A673 (cell line): Measurements from ENCODE around the gene ATG12. TPM values are rescaled to one million over a fixed set of nuclear protein-coding genes. Genes with fewer than 3 reads are reported as not detected.

Experiments
- BruUV-seq: library from RNA; stranded (reverse); fragments of 400-500 nt; replicated peaks from 2 replicates; lab custom pipeline; 2021; lab: Mats Ljungman, UMichigan
- CTCF ChIA-PET: fragments of 300-600 bp; sonication (Branson Sonifier 250); formaldehyde crosslinking; loops from one replicate; lab custom pipeline; 2022; ENCODE audit warnings: antibody characterized with exemption; lab: Charles Lee
- POLR2A ChIA-PET: fragments of 300-600 bp; sonication (Branson Sonifier 250); formaldehyde crosslinking; loops from one replicate; lab custom pipeline; 2022; ENCODE audit warnings: antibody characterized with exemption; ENCODE audit not compliant: low non-redundant PET; lab: Charles Lee
- DNase-seq: peaks from one replicate; pipeline ENCODE4 v3.0.0-alpha.2; 2015; ENCODE audit warnings: low spot score
- H3K27ac ChIP-seq: fragments of 200-600 bp; sonication (generic); 2 replicates; pipeline ENCODE4 v1.5.1; 2016; ENCODE audit warnings: mixed run types, low read depth, mild to moderate bottlenecking, mixed read lengths, antibody characterized with exemption, low read length; ENCODE audit not compliant: poor library complexity, severe bottlenecking
- H3K27me3 ChIP-seq: fragments of 200-600 bp; sonication (generic); replicated peaks from 2 replicates; pipeline ENCODE4 v1.6.1; 2017; ENCODE audit warnings: mixed run types, low read depth, mild to moderate bottlenecking, mixed read lengths, antibody characterized with exemption, low read length; ENCODE audit not compliant: insufficient read depth, poor library complexity
- H3K36me3 ChIP-seq: fragments of 200-600 bp; sonication (generic); 2 replicates; pipeline ENCODE4 v1.6.1; 2016; ENCODE audit warnings: mixed run types, mild to moderate bottlenecking, mixed read lengths, antibody characterized with exemption, low read length; ENCODE audit not compliant: insufficient read depth, poor library complexity, severe bottlenecking
- H3K4me1 ChIP-seq: fragments of 200-600 bp; sonication (generic); 2 replicates; pipeline ENCODE4 v1.6.1; 2017; ENCODE audit warnings: mixed run types, mild to moderate bottlenecking, mixed read lengths, antibody characterized with exemption, low read length; ENCODE audit not compliant: insufficient read depth, poor library complexity, severe bottlenecking
- H3K4me3 ChIP-seq: fragments of 200-600 bp; sonication (generic); 2 replicates; pipeline ENCODE4 v1.5.1; 2016; ENCODE audit warnings: low read depth, mixed run types, mild to moderate bottlenecking, mixed read lengths, low read length; ENCODE audit not compliant: poor library complexity, severe bottlenecking
- H3K9me3 ChIP-seq: fragments of 200-600 bp; sonication (generic); 2 replicates; pipeline ENCODE4 v1.6.1; 2016; ENCODE audit warnings: mixed run types, low read depth, mild to moderate bottlenecking, mixed read lengths, antibody characterized with exemption, low read length; ENCODE audit not compliant: poor library complexity, severe bottlenecking
- CTCF ChIP-seq: fragments of 300-800, 200-600 bp; sonication (generic); conservative IDR thresholded peaks from 2 replicates; pipeline ENCODE4 v1.5.1; 2017; ENCODE audit warnings: low read depth, mild to moderate bottlenecking, antibody characterized with exemption, low read length, moderate library complexity, mixed read lengths
- EZH2 ChIP-seq: fragments of 200-600 bp; sonication (generic); IDR thresholded peaks from 2 replicates; pipeline ENCODE4 v1.6.1; 2017; ENCODE audit warnings: borderline replicate concordance, low read depth, mild to moderate bottlenecking, mixed read lengths, antibody characterized with exemption, low read length; ENCODE audit not compliant: poor library complexity, severe bottlenecking
- intact Hi-C: fragments of 100-400 bp; cut with micrococcal nuclease; formaldehyde crosslinking; loops from one replicate; pipeline ENCODE4 v1.10.0; 2022; ENCODE audit not compliant: unreplicated experiment
- total RNA-seq: library from RNA; stranded (reverse); gene quantifications from 2 replicates; pipeline ENCODE4 v1.2.3, GENCODE V29; 2021

Gene ATG12
- total RNA-seq, 1 experiment from 2014 or later = 55.8 TPM

GRCh38 chr5:115801152-115801551 is 40.2 kb downstream of the ATG12 start:
- no TSS peak for BruUV-seq
- H3K9me3 ChIP-seq = no peaks in the 10 kb centered on the region
- ChIA-PET POLR2A (no interaction called here), CTCF (no interaction called here)
- no peak for TF ChIP-seq CTCF
- no peak for TF ChIP-seq EZH2
- no peaks in the 10 kb centered on the region for H3K4me1 ChIP-seq
- no peak overlapping the region for H3K4me3 ChIP-seq
- no peak overlapping the region for H3K27ac ChIP-seq
- H3K27me3 ChIP-seq = no peaks in the 10 kb centered on the region
- no peak for DNase-seq
- intact Hi-C loops = no loop called here
- no peaks in the 10 kb centered on the region for H3K36me3 ChIP-seq

- Histone ChIP-seq H3K4me1 (no peaks in the 10 kb centered on the region), H3K4me3 (no peak overlapping the region), H3K27ac (no peak overlapping the region), H3K36me3 (no peaks in the 10 kb centered on the region), H3K27me3 (no peaks in the 10 kb centered on the region), H3K9me3 (no peaks in the 10 kb centered on the region)
- no TSS peak for BruUV-seq
- ChIA-PET CTCF (no interaction called here), POLR2A (no interaction called here)
- DNase-seq = no peak
- no peak for TF ChIP-seq EZH2
- intact Hi-C loops = no loop called here
These were observed 41.3 kb downstream of the ATG12 start for GRCh38 chr5:115800108-115800507.

GRCh38 chr5:115798252-115798651 is 43.1 kb downstream of the ATG12 start:
- Histone ChIP-seq H3K27ac (no peak overlapping the region), H3K4me1 (no peaks in the 10 kb centered on the region), H3K27me3 (peaks cover 3% of the 10 kb centered on the region), H3K4me3 (no peak overlapping the region), H3K9me3 (no peaks in the 10 kb centered on the region), H3K36me3 (no peaks in the 10 kb centered on the region)
- CTCF ChIA-PET = no interaction called here
- POLR2A ChIA-PET = no interaction called here
- TF ChIP-seq EZH2 (no peak), CTCF (no peak)
- intact Hi-C loops = no loop called here
- no peak for DNase-seq
- BruUV-seq = no TSS peak

- CTCF ChIA-PET = no interaction called here
- TF ChIP-seq EZH2 (no peak), CTCF (no peak)
- intact Hi-C loops = no loop called here
- DNase-seq = no peak
- H3K27me3 ChIP-seq = peaks cover 17% of the 10 kb centered on the region
- no peaks in the 10 kb centered on the region for H3K36me3 ChIP-seq
- BruUV-seq = no TSS peak
- H3K27ac ChIP-seq = no peak overlapping the region
- H3K4me3 ChIP-seq = no peak overlapping the region
- no peaks in the 10 kb centered on the region for H3K9me3 ChIP-seq
- H3K4me1 ChIP-seq = no peaks in the 10 kb centered on the region
- POLR2A ChIA-PET = no interaction called here
These were observed 44.7 kb downstream of the ATG12 start for GRCh38 chr5:115796656-115797055.
